MM.1S (cell line): ENCODE measurements around the gene GUCD1.
A peak's percentile ranks its signal among the peaks of the same experiment; 100 is the strongest.
"Not testable (repeated sequence)": the region's sequence is repeated elsewhere in the genome, so short reads cannot be mapped to it uniquely, and the experiment has no call there.

Experiments used
- DNase-seq: peaks from one replicate; pipeline ENCODE4 v3.0.0-alpha.2; 2015
- H2AFZ ChIP-seq: fragments of 300-600 bp; sonication (generic); 2 replicates; pipeline ENCODE4 v1.6.0; 2016; ENCODE audit warnings: antibody characterized with exemption, low read length
- H3F3A ChIP-seq: fragments of 300-600 bp; sonication (generic); 2 replicates; pipeline ENCODE4 v1.6.1; 2016; ENCODE audit warnings: mild to moderate bottlenecking, antibody characterized with exemption, low read length, moderate library complexity, mixed read lengths; ENCODE audit not compliant: insufficient read depth
- H3K27ac ChIP-seq: fragments of 300-600 bp; sonication (generic); 2 replicates; pipeline ENCODE4 v1.5.1; 2016; ENCODE audit warnings: mild to moderate bottlenecking, low read length
- H3K27me3 ChIP-seq: fragments of 300-600 bp; sonication (generic); replicated peaks from 2 replicates; pipeline ENCODE4 v1.6.0; 2016; ENCODE audit warnings: low read length; ENCODE audit not compliant: insufficient read depth
- H3K36me3 ChIP-seq: fragments of 300-600 bp; sonication (generic); replicated peaks from 2 replicates; pipeline ENCODE4 v1.6.1; 2016; ENCODE audit warnings: mild to moderate bottlenecking, low read length, mixed read lengths; ENCODE audit not compliant: insufficient read depth
- H3K4me1 ChIP-seq: fragments of 300-600 bp; sonication (generic); 2 replicates; pipeline ENCODE4 v1.6.1; 2016; ENCODE audit warnings: low read length, mixed read lengths
- H3K4me2 ChIP-seq: fragments of 300-600 bp; sonication (generic); 2 replicates; pipeline ENCODE4 v1.6.0; 2016; ENCODE audit warnings: low read depth, low read length
- H3K4me3 ChIP-seq: fragments of 300-600 bp; sonication (generic); 2 replicates; pipeline ENCODE4 v1.5.1; 2016; ENCODE audit warnings: low read length, mixed read lengths
- H3K79me2 ChIP-seq: fragments of 300-600 bp; sonication (generic); 2 replicates; pipeline ENCODE4 v1.6.1; 2016; ENCODE audit warnings: mixed run types, low read length, mixed read lengths
- H3K9ac ChIP-seq: fragments of 300-600 bp; sonication (generic); 2 replicates; pipeline ENCODE4 v1.6.1; 2016; ENCODE audit warnings: low read length, mixed read lengths
- H3K9me2 ChIP-seq: fragments of 300-600 bp; sonication (generic); replicated peaks from 2 replicates; pipeline ENCODE4 v1.6.1; 2016; ENCODE audit warnings: mild to moderate bottlenecking, low read length, mixed read lengths; ENCODE audit not compliant: insufficient read depth
- H3K9me3 ChIP-seq: fragments of 300-600 bp; sonication (generic); replicated peaks from 2 replicates; pipeline ENCODE4 v1.6.1; 2016; ENCODE audit warnings: mild to moderate bottlenecking, low read length, mixed read lengths; ENCODE audit not compliant: insufficient read depth
- H4K20me1 ChIP-seq: fragments of 300-600 bp; sonication (generic); 2 replicates; pipeline ENCODE4 v1.6.1; 2016; ENCODE audit warnings: mild to moderate bottlenecking, low read length, moderate library complexity, mixed read lengths; ENCODE audit not compliant: insufficient read depth
- EZH2 ChIP-seq: fragments of 300-600 bp; sonication (generic); optimal IDR thresholded peaks from 2 replicates; pipeline ENCODE3; 2017; ENCODE audit warnings: low read depth, mild to moderate bottlenecking, antibody characterized with exemption, low read length, mixed read lengths
- EZH2phosphoT487 ChIP-seq: fragments of 300-600 bp; sonication (generic); IDR thresholded peaks from 2 replicates; pipeline ENCODE4 v1.6.1; 2018; ENCODE audit warnings: antibody characterized with exemption, low read length
- TF ChIP-seq, protein P1 (sequence below): fragments of 300-600 bp; sonication (generic); IDR thresholded peaks from 2 replicates; pipeline ENCODE4 v1.5.1; 2016; ENCODE audit warnings: antibody characterized with exemption, low read length, mixed read lengths

The GUCD1 gene

GRCh38 chr22:24554313-24555164 is at the start of gene GUCD1:
Gene GUCD1, minus strand, starts transcription at chr22:24555138. Its CDS starts 147 bp downstream, at chr22:24554991.
- Histone ChIP-seq H3K9me3 (no peaks in the 10 kb centered on the region), H3K36me3 (no peaks in the 10 kb centered on the region; the same call in 1 of the 2 replicates), H3K4me2 (peak within 1 kb of the TSS; percentile 97), H3K9ac (peak within 1 kb of the TSS; percentile 99), H2AFZ (peak within 1 kb of the TSS; percentile 85), H3K27ac (peak within 1 kb of the TSS; percentile 92), H4K20me1 (0 out of 2 replicates have a peak, but pooled peaks cover 11% of the 10 kb centered on the region), H3K4me3 (peak within 1 kb of the TSS; percentile 96), H3K4me1 (peaks cover 21% of the 10 kb centered on the region), H3K9me2 (no peaks in the 10 kb centered on the region), H3K79me2 (peaks cover 96% of the 10 kb centered on the region), H3F3A (0 out of 2 replicates have a peak, but pooled peaks cover 3% of the 10 kb centered on the region), H3K27me3 (no peaks in the 10 kb centered on the region)
- TF ChIP-seq EZH2 = no peak
- TF ChIP-seq, protein P1, sequence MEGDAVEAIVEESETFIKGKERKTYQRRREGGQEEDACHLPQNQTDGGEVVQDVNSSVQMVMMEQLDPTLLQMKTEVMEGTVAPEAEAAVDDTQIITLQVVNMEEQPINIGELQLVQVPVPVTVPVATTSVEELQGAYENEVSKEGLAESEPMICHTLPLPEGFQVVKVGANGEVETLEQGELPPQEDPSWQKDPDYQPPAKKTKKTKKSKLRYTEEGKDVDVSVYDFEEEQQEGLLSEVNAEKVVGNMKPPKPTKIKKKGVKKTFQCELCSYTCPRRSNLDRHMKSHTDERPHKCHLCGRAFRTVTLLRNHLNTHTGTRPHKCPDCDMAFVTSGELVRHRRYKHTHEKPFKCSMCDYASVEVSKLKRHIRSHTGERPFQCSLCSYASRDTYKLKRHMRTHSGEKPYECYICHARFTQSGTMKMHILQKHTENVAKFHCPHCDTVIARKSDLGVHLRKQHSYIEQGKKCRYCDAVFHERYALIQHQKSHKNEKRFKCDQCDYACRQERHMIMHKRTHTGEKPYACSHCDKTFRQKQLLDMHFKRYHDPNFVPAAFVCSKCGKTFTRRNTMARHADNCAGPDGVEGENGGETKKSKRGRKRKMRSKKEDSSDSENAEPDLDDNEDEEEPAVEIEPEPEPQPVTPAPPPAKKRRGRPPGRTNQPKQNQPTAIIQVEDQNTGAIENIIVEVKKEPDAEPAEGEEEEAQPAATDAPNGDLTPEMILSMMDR = no peak
- no peak for TF ChIP-seq EZH2phosphoT487
- DNase-seq = peak; percentile 52

- H4K20me1 ChIP-seq, H3K27me3 ChIP-seq, DNase-seq, H3F3A ChIP-seq, H3K9ac ChIP-seq, H3K4me3 ChIP-seq, H3K9me3 ChIP-seq, H3K4me1 ChIP-seq, H3K36me3 ChIP-seq, H2AFZ ChIP-seq, H3K9me2 ChIP-seq: not testable (repeated sequence)
- H3K27ac ChIP-seq = peak overlapping the region; percentile 20; the same call in 1 of the 2 replicates
- H3K4me2 ChIP-seq = peak overlapping the region; percentile 10; the same call in 1 of the 2 replicates
- peaks cover 12% of the 10 kb centered on the region for H3K79me2 ChIP-seq
Measured at GRCh38 chr22:24603770-24604629, 49.1 kb upstream of the GUCD1 start.

GRCh38 chr22:24602847-24603769 is 48.2 kb upstream of the GUCD1 start, which contains the start of gene GGT1:
Gene GGT1, plus strand, starts transcription at chr22:24603193. Its CDS starts 7,889 bp downstream, at chr22:24611082.
- DNase-seq, H3K9me2 ChIP-seq, H3K36me3 ChIP-seq, H2AFZ ChIP-seq, H3K4me1 ChIP-seq, H3K27me3 ChIP-seq, H3K9me3 ChIP-seq, H3K79me2 ChIP-seq, H4K20me1 ChIP-seq, H3F3A ChIP-seq, H3K9ac ChIP-seq, H3K4me3 ChIP-seq: not testable (repeated sequence)
- Histone ChIP-seq H3K4me2 (peak within 1 kb of the TSS; percentile 10; the same call in 1 of the 2 replicates), H3K27ac (peak within 1 kb of the TSS; percentile 20; the same call in 1 of the 2 replicates)

DNA sequence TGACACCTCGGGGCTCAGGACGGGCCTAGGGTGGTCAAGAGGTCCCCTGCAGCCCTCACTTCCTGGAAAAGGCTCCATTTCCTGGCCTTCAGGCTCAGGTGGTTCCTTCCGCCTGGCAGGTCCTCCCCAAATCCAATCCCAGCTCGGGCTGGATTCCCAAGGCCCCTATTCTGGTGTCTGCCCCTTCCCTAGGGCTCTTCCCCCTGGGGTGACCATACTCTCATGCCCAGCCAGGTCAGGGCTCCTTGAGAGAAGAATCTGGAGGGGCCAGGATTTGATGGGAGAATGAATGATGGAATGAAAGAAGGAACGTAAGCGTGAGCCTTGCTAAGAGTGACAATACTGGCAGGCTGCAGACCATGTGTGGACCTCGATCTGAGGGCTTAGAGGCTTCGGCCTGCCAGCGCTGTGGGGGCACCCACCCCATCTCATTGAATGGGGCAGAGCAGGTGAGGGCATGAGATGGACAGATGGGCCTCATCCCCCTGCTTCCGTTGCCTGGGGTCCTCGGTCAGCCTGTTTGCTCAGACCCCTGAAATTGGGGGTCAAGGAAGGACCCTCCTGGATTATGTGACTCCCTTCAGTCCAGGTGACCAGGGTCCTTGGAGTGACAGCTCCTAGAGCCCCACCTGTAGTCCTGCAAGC is 47.3 kb upstream of the GUCD1 start:
- not testable (repeated sequence) for H3F3A ChIP-seq, H3K27ac ChIP-seq, H3K36me3 ChIP-seq, H3K9ac ChIP-seq, H4K20me1 ChIP-seq, H3K4me3 ChIP-seq, H3K4me1 ChIP-seq, H3K9me2 ChIP-seq, H3K4me2 ChIP-seq, H2AFZ ChIP-seq, H3K9me3 ChIP-seq, DNase-seq, H3K79me2 ChIP-seq, H3K27me3 ChIP-seq
